HCT116 (cell line): Measurements from ENCODE around the gene ASB3. TPM values are rescaled to one million over a fixed set of nuclear protein-coding genes. Genes with fewer than 3 reads are reported as not detected.

Experiments used
- ATAC-seq: fragments of 200-7000 bp; cut with Tn5 transposase; 2 replicates; pipeline ENCODE4 v1.9.1; 2020; ENCODE audit warnings: mild to moderate bottlenecking, moderate library complexity
- BruUV-seq: library from RNA; stranded (reverse); fragments of 400-500 nt; replicated peaks from 2 replicates; lab custom pipeline; 2021; lab: Mats Ljungman, UMichigan
- CTCF ChIA-PET: fragments of 300-600 bp; sonication (Branson Sonifier 250); formaldehyde crosslinking; loops from one replicate; lab custom pipeline; 2021; ENCODE audit warnings: antibody characterized with exemption; lab: Charles Lee
- POLR2A ChIA-PET: fragments of 300-600, 350-600 bp; sonication (Branson Sonifier 250); formaldehyde crosslinking; loops from one replicate; lab custom pipeline; 2021; ENCODE audit warnings: antibody characterized with exemption; lab: Charles Lee
- RAD21 ChIA-PET, 2 experiments: fragments of 300-600 bp; sonication (Branson Sonifier 250); formaldehyde crosslinking; loops; one replicate each; lab custom pipeline; 2023; ENCODE audit warnings: low total read pairs in 2 of 2; ENCODE audit not compliant: uncharacterized antibody in 2 of 2, unreplicated experiment in 2 of 2, low non-redundant PET in 1 of 2; lab: Charles Lee
- DNase-seq: peaks from one replicate; pipeline ENCODE4 v3.0.0-alpha.2; 2010; ENCODE audit warnings: low read depth, low spot score
- H2AFZ ChIP-seq: fragments of 200-600 bp; shearing (Covaris generic), sonication (generic); 2 replicates; pipeline ENCODE4 v1.6.1; 2017; ENCODE audit warnings: low read depth, mixed run types, mixed read lengths, antibody characterized with exemption, low read length; ENCODE audit not compliant: poor library complexity, severe bottlenecking
- H3K27ac ChIP-seq: 2 replicates; pipeline ENCODE4 v1.5.1; 2012; ENCODE audit warnings: low read depth, low read length
- H3K27me3 ChIP-seq: fragments of 200-600 bp; sonication (generic); 2 replicates; pipeline ENCODE4 v1.6.1; 2016; ENCODE audit warnings: mixed run types, low read length, mixed read lengths; ENCODE audit not compliant: insufficient read depth
- H3K36me3 ChIP-seq, 2 experiments: fragments of 200-500 bp in 1 of 2; fragments of 200-600 bp in 1 of 2; sonication (Bioruptor generic) in 1 of 2; sonication (generic) in 1 of 2; 2 replicates each; pipeline versions ENCODE4 v1.5.1 to v1.6.1; 2014 to 2016; ENCODE audit warnings: low read length in 2 of 2, inconsistent platforms in 1 of 2, mixed read lengths in 1 of 2, mixed run types in 1 of 2; ENCODE audit not compliant: insufficient read depth in 2 of 2, control insufficient read depth in 1 of 2
- H3K4me1 ChIP-seq, 2 experiments: fragments of 200-600 bp in 1 of 2; sonication (generic) in 1 of 2; 2 replicates each; pipeline versions ENCODE4 v1.5.1 to v1.6.1; 2012 to 2017; ENCODE audit warnings: low read length in 2 of 2, inconsistent platforms in 1 of 2, mild to moderate bottlenecking in 1 of 2, mixed read lengths in 1 of 2, mixed run types in 1 of 2, moderate library complexity in 1 of 2; ENCODE audit not compliant: insufficient read depth in 2 of 2, control insufficient read depth in 1 of 2
- H3K4me2 ChIP-seq: fragments of 200-600 bp; sonication (generic); 2 replicates; pipeline ENCODE4 v1.6.1; 2017; ENCODE audit warnings: mixed run types, low read length, mixed read lengths
- H3K4me3 ChIP-seq, 2 experiments: fragments of 200-600 bp in 1 of 2; sonication (generic) in 1 of 2; replicated peaks in 1 of 2; 2 replicates each; pipeline ENCODE4 v1.5.1; 2011 to 2016; ENCODE audit warnings: low read length in 2 of 2, control low read depth in 1 of 2, low read depth in 1 of 2, mild to moderate bottlenecking in 1 of 2, mixed read lengths in 1 of 2, mixed run types in 1 of 2
- H3K79me2 ChIP-seq: fragments of 200-600 bp; sonication (generic); 2 replicates; pipeline ENCODE4 v1.6.1; 2017; ENCODE audit warnings: mild to moderate bottlenecking, mixed run types, low read length, moderate library complexity, mixed read lengths; ENCODE audit not compliant: insufficient read depth
- H3K9ac ChIP-seq: fragments of 200-600 bp; sonication (generic); 2 replicates; pipeline ENCODE4 v1.6.1; 2016; ENCODE audit warnings: low read length, mixed read lengths
- H3K9me2 ChIP-seq: fragments of 200-600 bp; sonication (generic), shearing (Covaris generic); 2 replicates; pipeline ENCODE4 v1.6.1; 2017; ENCODE audit warnings: mixed run types, mild to moderate bottlenecking, moderate library complexity; ENCODE audit not compliant: insufficient read depth
- H3K9me3 ChIP-seq, 2 experiments: fragments of 200-500 bp in 1 of 2; fragments of 200-600 bp in 1 of 2; sonication (Bioruptor generic) in 1 of 2; sonication (generic) in 1 of 2; 2 replicates each; pipeline ENCODE4 v1.6.1; 2014 to 2017; ENCODE audit warnings: low read length in 2 of 2, mixed read lengths in 2 of 2, inconsistent platforms in 1 of 2, low read depth in 1 of 2, mild to moderate bottlenecking in 1 of 2, mixed run types in 1 of 2, moderate library complexity in 1 of 2; ENCODE audit not compliant: control insufficient read depth in 1 of 2, insufficient read depth in 1 of 2
- H4K20me1 ChIP-seq: fragments of 200-600 bp; sonication (generic), shearing (Covaris generic); 2 replicates; pipeline ENCODE4 v1.6.1; 2017; ENCODE audit warnings: mixed run types, mild to moderate bottlenecking, moderate library complexity; ENCODE audit not compliant: insufficient read depth
- CBX3 ChIP-seq: IDR thresholded peaks from 2 replicates; pipeline ENCODE4 v1.6.1; 2012; ENCODE audit warnings: low read depth
- CEBPB ChIP-seq: IDR thresholded peaks from 2 replicates; pipeline ENCODE4 v1.6.1; 2012; ENCODE audit warnings: low read depth
- ELF1 ChIP-seq: IDR thresholded peaks from 2 replicates; pipeline ENCODE4 v1.6.1; 2012; ENCODE audit warnings: low read depth, borderline replicate concordance
- EZH2 ChIP-seq: fragments of 200-600 bp; sonication (generic); IDR thresholded peaks from 2 replicates; pipeline ENCODE4 v1.6.1; 2017; ENCODE audit warnings: antibody characterized with exemption, mixed run types
- EZH2phosphoT487 ChIP-seq: fragments of 200-600 bp; IDR thresholded peaks from 2 replicates; pipeline ENCODE4 v1.6.1; 2018; ENCODE audit warnings: antibody characterized with exemption, borderline replicate concordance
- FOSL1 ChIP-seq: IDR thresholded peaks from 2 replicates; pipeline ENCODE4 v1.6.1; 2012; ENCODE audit warnings: low read depth
- JUND ChIP-seq: IDR thresholded peaks from 2 replicates; pipeline ENCODE4 v1.6.1; 2012
- POLR2A ChIP-seq: IDR thresholded peaks from 2 replicates; pipeline ENCODE4 v1.7.0; 2011; ENCODE audit warnings: borderline replicate concordance; ENCODE audit not compliant: insufficient read depth, insufficient read length; ENCODE audit errors: extremely low read depth
- SP1 ChIP-seq: IDR thresholded peaks from 2 replicates; pipeline ENCODE4 v1.6.1; 2012; ENCODE audit warnings: low read depth
- YY1 ChIP-seq: IDR thresholded peaks from 2 replicates; pipeline ENCODE4 v1.6.1; 2011; ENCODE audit warnings: low read length, low read depth, moderate library complexity, mild to moderate bottlenecking; ENCODE audit not compliant: insufficient replicate concordance; ENCODE audit errors: extremely low read depth
- intact Hi-C: fragments of 100-400 bp; cut with micrococcal nuclease; formaldehyde crosslinking; loops from 2 replicates; pipeline ENCODE4 v1.10.0; 2022
- total RNA-seq: library from RNA; stranded (reverse); gene quantifications from one replicate; pipeline ENCODE4 v1.2.1, GENCODE V29; 2021; ENCODE audit not compliant: unreplicated experiment
- TF ChIP-seq, protein P1 (sequence below), 3 experiments: fragments of 200-600 bp in 1 of 3; sonication (generic) in 1 of 3; IDR thresholded peaks in 2 of 3; conservative IDR thresholded peaks in 1 of 3; 2 replicates each; pipeline ENCODE4 v1.5.1; 2012 to 2017; ENCODE audit warnings: low read depth in 2 of 3, low read length in 2 of 3, antibody characterized with exemption in 1 of 3, borderline replicate concordance in 1 of 3, control low read depth in 1 of 3, mild to moderate bottlenecking in 1 of 3, mixed read lengths in 1 of 3, mixed run types in 1 of 3, moderate library complexity in 1 of 3; ENCODE audit not compliant: insufficient read depth in 1 of 3
- TF ChIP-seq, protein P2 (sequence below): IDR thresholded peaks from 2 replicates; pipeline ENCODE4 v1.6.1; 2011; ENCODE audit warnings: mild to moderate bottlenecking, low read length, moderate library complexity; ENCODE audit not compliant: insufficient replicate concordance; ENCODE audit errors: extremely low read depth
- TF ChIP-seq, protein P3 (sequence below): IDR thresholded peaks from 2 replicates; pipeline ENCODE4 v1.6.1; 2012; ENCODE audit warnings: low read depth

The ASB3 gene
- total RNA-seq, 1 experiment from 2014 or later = 17.3 TPM

DNA sequence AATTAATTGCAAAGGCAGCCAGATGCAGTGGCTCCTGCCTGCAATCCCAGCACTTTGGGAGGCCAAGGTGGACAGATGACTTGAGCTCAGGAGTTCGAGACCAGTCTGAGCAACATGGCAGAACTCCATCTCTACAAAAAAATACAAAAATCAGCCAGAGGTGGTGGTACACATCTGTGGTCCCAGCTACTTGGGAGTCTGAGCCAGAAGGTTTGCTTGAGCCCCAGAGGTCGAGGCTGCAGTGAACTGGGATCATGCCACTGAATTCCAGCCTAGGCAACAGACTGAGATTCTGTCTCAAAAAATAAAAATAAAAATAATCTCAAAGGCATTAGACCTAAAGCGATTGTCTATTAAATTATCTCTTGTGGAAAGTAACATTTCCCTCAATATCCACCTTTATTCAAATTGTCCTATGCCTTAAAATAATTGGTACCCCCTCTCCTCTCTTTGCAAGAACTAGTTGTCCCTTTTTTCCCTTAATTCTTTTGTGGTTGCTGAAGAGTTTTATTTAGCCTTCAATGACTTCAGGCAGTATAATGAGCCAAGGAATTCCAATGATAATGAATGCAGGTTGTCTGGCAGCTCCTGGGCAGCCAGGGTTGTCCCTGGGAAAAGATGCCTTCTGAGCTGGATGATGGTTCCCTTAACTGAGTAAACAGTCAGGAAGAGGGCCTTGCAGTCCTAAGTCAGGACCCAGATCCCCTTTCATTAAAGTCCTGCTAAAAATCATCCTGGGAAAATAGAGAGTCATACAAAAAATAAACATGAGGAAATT, 40.8 kb upstream of the ASB3 start:
- no TSS peak for BruUV-seq
- no peak for DNase-seq
- ATAC-seq = no peak
- Histone ChIP-seq H3K36me3 (no peaks in the 10 kb centered on the region), H4K20me1 (no peaks in the 10 kb centered on the region), H3K9me3 (no peaks in the 10 kb centered on the region), H3K27ac (no peak overlapping the region), H3K9me2 (no peaks in the 10 kb centered on the region), H3K4me1 (no peaks in the 10 kb centered on the region), H3K79me2 (no peaks in the 10 kb centered on the region), H3K27me3 (no peaks in the 10 kb centered on the region), H2AFZ (no peak overlapping the region), H3K4me2 (no peak overlapping the region), H3K9ac (no peak overlapping the region), H3K4me3 (no peak overlapping the region)
- intact Hi-C loops = no loop called here
- ChIA-PET RAD21 (no interaction called here), POLR2A (no interaction called here), CTCF (no interaction called here)
- TF ChIP-seq FOSL1 (no peak), ELF1 (no peak), POLR2A (no peak), SP1 (no peak), YY1 (no peak), EZH2 (no peak), EZH2phosphoT487 (no peak), CBX3 (no peak), JUND (no peak), CEBPB (no peak)
- TF ChIP-seq, protein P1, sequence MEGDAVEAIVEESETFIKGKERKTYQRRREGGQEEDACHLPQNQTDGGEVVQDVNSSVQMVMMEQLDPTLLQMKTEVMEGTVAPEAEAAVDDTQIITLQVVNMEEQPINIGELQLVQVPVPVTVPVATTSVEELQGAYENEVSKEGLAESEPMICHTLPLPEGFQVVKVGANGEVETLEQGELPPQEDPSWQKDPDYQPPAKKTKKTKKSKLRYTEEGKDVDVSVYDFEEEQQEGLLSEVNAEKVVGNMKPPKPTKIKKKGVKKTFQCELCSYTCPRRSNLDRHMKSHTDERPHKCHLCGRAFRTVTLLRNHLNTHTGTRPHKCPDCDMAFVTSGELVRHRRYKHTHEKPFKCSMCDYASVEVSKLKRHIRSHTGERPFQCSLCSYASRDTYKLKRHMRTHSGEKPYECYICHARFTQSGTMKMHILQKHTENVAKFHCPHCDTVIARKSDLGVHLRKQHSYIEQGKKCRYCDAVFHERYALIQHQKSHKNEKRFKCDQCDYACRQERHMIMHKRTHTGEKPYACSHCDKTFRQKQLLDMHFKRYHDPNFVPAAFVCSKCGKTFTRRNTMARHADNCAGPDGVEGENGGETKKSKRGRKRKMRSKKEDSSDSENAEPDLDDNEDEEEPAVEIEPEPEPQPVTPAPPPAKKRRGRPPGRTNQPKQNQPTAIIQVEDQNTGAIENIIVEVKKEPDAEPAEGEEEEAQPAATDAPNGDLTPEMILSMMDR (IDR thresholded peaks at IDR 0.05 in 2 of 3, conservative IDR thresholded peaks at IDR 0.05 in 1 of 3; ENCODE audit: borderline replicate concordance in 1 of 3, insufficient read depth in 1 of 3, low read depth in 2 of 3, low read length in 2 of 3) = no peak
- TF ChIP-seq, protein P2, sequence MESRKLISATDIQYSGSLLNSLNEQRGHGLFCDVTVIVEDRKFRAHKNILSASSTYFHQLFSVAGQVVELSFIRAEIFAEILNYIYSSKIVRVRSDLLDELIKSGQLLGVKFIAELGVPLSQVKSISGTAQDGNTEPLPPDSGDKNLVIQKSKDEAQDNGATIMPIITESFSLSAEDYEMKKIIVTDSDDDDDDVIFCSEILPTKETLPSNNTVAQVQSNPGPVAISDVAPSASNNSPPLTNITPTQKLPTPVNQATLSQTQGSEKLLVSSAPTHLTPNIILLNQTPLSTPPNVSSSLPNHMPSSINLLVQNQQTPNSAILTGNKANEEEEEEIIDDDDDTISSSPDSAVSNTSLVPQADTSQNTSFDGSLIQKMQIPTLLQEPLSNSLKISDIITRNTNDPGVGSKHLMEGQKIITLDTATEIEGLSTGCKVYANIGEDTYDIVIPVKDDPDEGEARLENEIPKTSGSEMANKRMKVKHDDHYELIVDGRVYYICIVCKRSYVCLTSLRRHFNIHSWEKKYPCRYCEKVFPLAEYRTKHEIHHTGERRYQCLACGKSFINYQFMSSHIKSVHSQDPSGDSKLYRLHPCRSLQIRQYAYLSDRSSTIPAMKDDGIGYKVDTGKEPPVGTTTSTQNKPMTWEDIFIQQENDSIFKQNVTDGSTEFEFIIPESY = no peak
- TF ChIP-seq, protein P3, sequence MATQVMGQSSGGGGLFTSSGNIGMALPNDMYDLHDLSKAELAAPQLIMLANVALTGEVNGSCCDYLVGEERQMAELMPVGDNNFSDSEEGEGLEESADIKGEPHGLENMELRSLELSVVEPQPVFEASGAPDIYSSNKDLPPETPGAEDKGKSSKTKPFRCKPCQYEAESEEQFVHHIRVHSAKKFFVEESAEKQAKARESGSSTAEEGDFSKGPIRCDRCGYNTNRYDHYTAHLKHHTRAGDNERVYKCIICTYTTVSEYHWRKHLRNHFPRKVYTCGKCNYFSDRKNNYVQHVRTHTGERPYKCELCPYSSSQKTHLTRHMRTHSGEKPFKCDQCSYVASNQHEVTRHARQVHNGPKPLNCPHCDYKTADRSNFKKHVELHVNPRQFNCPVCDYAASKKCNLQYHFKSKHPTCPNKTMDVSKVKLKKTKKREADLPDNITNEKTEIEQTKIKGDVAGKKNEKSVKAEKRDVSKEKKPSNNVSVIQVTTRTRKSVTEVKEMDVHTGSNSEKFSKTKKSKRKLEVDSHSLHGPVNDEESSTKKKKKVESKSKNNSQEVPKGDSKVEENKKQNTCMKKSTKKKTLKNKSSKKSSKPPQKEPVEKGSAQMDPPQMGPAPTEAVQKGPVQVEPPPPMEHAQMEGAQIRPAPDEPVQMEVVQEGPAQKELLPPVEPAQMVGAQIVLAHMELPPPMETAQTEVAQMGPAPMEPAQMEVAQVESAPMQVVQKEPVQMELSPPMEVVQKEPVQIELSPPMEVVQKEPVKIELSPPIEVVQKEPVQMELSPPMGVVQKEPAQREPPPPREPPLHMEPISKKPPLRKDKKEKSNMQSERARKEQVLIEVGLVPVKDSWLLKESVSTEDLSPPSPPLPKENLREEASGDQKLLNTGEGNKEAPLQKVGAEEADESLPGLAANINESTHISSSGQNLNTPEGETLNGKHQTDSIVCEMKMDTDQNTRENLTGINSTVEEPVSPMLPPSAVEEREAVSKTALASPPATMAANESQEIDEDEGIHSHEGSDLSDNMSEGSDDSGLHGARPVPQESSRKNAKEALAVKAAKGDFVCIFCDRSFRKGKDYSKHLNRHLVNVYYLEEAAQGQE = no peak
